Measurements from ENCODE around the gene USF3. TPM values are rescaled to one million over a fixed set of nuclear protein-coding genes. Genes with fewer than 3 reads are reported as not detected.

Gene USF3
- total RNA-seq, 4 donors from 2014 or later = 23.1 to 33.2 (median 27.8) TPM

GRCh38 chr3:113630956-113631542 is 65.4 kb downstream of the USF3 start:
- DNase-seq = no peak
- H3K27ac ChIP-seq = peak overlapping the region; percentile 47 to 66 (median 62)
- WGBS, 2 donors (ENCODE audit: low coverage in 1 of 2) = 39 to 41% methylated on average over 2 to 3 of the region's 3 CpGs

GRCh38 chr3:113629584-113630421 is 66.6 kb downstream of the USF3 start:
- Histone ChIP-seq H3K4me1 (peaks cover 10 to 48% (median 27%) of the 10 kb centered on the region in 4 donors), H3K4me3 (peak overlapping the region in 1 of 4 donors; percentile 9), H3K9me3 (no peaks in the 10 kb centered on the region), H3K36me3 (no peaks in the 10 kb centered on the region), H3K27ac (peak overlapping the region; percentile 47 to 66 (median 62)), H3K27me3 (no peaks in the 10 kb centered on the region)
- peak; percentile 28 for DNase-seq
- intact Hi-C loops (cut with DNase I; ENCODE audit: low total_unique reads) (loop anchor here (10.0 kb wide), 1 partner anchor 345 kb away; no protein-coding TSS in a partner anchor), in situ Hi-C loops (cut with MboI; ENCODE audit: low pct_ligation_motif_present in 1 of 4, low pct_unique_long_range_greater_than_20kb in 1 of 4, low sequenced_read_pairs in 3 of 4) (no loop called here)
- WGBS, 2 donors (ENCODE audit: low coverage in 1 of 2) = 39 to 44% methylated on average over 15 to 16 of the region's 16 CpGs
- TF ChIP-seq POLR2AphosphoS5 (IDR thresholded peaks at IDR 0.05) (peak in 1 of 3 donors; percentile 10), CTCF (IDR thresholded peaks at IDR 0.05) (no peak), POLR2A (IDR thresholded peaks at IDR 0.05) (no peak), EP300 (IDR thresholded peaks at IDR 0.05; ENCODE audit: low read depth) (no peak)

More at GRCh38 chr3:113630956-113631542, 65.4 kb downstream of the USF3 start:
- H3K4me1 ChIP-seq = peaks cover 10 to 55% (median 30%) of the 10 kb centered on the region in 4 donors
- in situ Hi-C loops (cut with MboI; ENCODE audit: low pct_ligation_motif_present in 1 of 4, low pct_unique_long_range_greater_than_20kb in 1 of 4, low sequenced_read_pairs in 3 of 4) = no loop called here
- H3K4me3 ChIP-seq = no peak overlapping the region
- no peaks in the 10 kb centered on the region for H3K9me3 ChIP-seq
- H3K27me3 ChIP-seq = no peaks in the 10 kb centered on the region
- no peaks in the 10 kb centered on the region for H3K36me3 ChIP-seq
- TF ChIP-seq CTCF (IDR thresholded peaks at IDR 0.05) (no peak), POLR2A (IDR thresholded peaks at IDR 0.05) (no peak), EP300 (IDR thresholded peaks at IDR 0.05; ENCODE audit: low read depth) (no peak), POLR2AphosphoS5 (IDR thresholded peaks at IDR 0.05) (no peak)
- intact Hi-C loops (cut with DNase I; ENCODE audit: low total_unique reads) = no loop called here

- intact Hi-C loops (cut with DNase I; ENCODE audit: low total_unique reads) = loop anchor here (10.0 kb wide), 1 partner anchor 344 kb away; no protein-coding TSS in a partner anchor
- WGBS, 2 donors (ENCODE audit: low coverage in 1 of 2) = 78 to 97% methylated on average over 4 to 6 of the region's 6 CpGs
- Histone ChIP-seq H3K4me1 (peaks cover 10 to 42% (median 26%) of the 10 kb centered on the region in 4 donors), H3K36me3 (no peaks in the 10 kb centered on the region), H3K27ac (peak overlapping the region in 1 of 4 donors; percentile 60), H3K4me3 (no peak overlapping the region), H3K27me3 (no peaks in the 10 kb centered on the region), H3K9me3 (no peaks in the 10 kb centered on the region)
- DNase-seq = no peak
- in situ Hi-C loops (cut with MboI; ENCODE audit: low pct_ligation_motif_present in 1 of 4, low pct_unique_long_range_greater_than_20kb in 1 of 4, low sequenced_read_pairs in 3 of 4) = no loop called here
- no peak for TF ChIP-seq CTCF (IDR thresholded peaks at IDR 0.05)
- peak in 1 of 3 donors; percentile 21 for TF ChIP-seq POLR2AphosphoS5 (IDR thresholded peaks at IDR 0.05)
These were observed 67.7 kb downstream of the USF3 start for GRCh38 chr3:113628788-113629187.

GRCh38 chr3:113628316-113628715 is 68.1 kb downstream of the USF3 start:
- Histone ChIP-seq H3K4me1 (peaks cover 10 to 42% (median 26%) of the 10 kb centered on the region in 4 donors), H3K27me3 (no peaks in the 10 kb centered on the region), H3K4me3 (no peak overlapping the region), H3K9me3 (no peaks in the 10 kb centered on the region), H3K27ac (no peak overlapping the region), H3K36me3 (no peaks in the 10 kb centered on the region)
- no peak for TF ChIP-seq EP300 (IDR thresholded peaks at IDR 0.05; ENCODE audit: low read depth)
- in situ Hi-C loops (cut with MboI; ENCODE audit: low pct_ligation_motif_present in 1 of 4, low pct_unique_long_range_greater_than_20kb in 1 of 4, low sequenced_read_pairs in 3 of 4) = no loop called here
- DNase-seq = no peak
- intact Hi-C loops (cut with DNase I; ENCODE audit: low total_unique reads) = loop anchor here (10.0 kb wide), 1 partner anchor 344 kb away; no protein-coding TSS in a partner anchor
- 84% methylated on average over 2 of the region's 2 CpGs; no CpG with 5 or more reads in 1 of the 2 donors for WGBS, 2 donors (ENCODE audit: low coverage in 1 of 2)
